ENCODE results near the gene GNAI1.
A peak's percentile ranks its signal among the peaks of the same experiment; 100 is the strongest.

Gene GNAI1

DNA sequence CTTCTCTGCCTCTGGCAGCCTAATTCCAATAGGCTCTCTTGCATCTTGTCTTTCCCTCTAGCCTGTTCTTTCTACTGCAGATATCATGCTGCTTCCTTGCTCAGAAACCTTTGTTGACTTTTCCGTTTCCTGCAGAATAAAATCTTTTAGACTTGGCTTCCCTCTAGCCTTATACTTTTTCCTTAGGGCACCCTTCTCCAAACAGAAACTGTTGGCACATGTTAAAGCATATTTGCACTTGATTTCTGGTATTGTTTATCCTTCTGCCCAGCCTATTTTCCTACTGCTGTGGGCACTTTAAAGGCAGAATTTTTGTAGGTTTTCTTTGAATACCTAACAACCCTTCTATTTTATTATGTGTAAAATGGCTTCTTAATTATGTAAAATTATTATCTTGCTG lies 4.6 kb downstream of the GNAI1 start:
- peak; percentile 51 for FAIRE-seq
- no peak for TF ChIP-seq CTCF (IDR thresholded peaks at IDR 0.05; ENCODE audit: insufficient read depth, missing control alignments)
- DNase-seq (ENCODE audit: insufficient read length, low spot score), result no peak

- no peak for FAIRE-seq
- DNase-seq (ENCODE audit: insufficient read length, low spot score), result no peak
Measured at GRCh38 chr7:80140388-80140787, 5.8 kb downstream of the GNAI1 start.

DNA sequence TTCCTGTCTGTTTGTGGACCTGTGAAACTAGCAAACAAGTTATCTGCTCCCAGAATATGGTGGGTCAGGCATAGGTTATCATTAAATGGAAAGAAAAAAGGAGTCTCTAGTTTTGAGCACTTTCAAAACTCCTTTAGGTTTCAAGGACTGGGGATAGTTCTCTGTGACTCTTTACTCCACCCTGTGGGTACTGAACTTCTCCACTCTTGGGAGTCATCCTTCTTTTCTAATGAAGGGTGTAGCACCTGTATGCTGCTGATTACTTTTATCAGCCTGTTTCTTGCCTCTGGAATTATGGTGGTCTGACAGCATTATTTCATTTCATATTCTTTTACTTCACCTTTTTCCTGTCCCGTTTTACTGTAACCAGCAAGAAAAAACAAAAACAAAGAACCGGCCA lies 6.7 kb downstream of the GNAI1 start:
- FAIRE-seq, result no peak
- DNase-seq (ENCODE audit: insufficient read length, low spot score), result no peak
- no peak for TF ChIP-seq CTCF (IDR thresholded peaks at IDR 0.05; ENCODE audit: insufficient read depth, missing control alignments)

More at GRCh38 chr7:80140388-80140787, 5.8 kb downstream of the GNAI1 start:
- no peak for TF ChIP-seq CTCF (IDR thresholded peaks at IDR 0.05; ENCODE audit: insufficient read depth, missing control alignments)

DNA sequence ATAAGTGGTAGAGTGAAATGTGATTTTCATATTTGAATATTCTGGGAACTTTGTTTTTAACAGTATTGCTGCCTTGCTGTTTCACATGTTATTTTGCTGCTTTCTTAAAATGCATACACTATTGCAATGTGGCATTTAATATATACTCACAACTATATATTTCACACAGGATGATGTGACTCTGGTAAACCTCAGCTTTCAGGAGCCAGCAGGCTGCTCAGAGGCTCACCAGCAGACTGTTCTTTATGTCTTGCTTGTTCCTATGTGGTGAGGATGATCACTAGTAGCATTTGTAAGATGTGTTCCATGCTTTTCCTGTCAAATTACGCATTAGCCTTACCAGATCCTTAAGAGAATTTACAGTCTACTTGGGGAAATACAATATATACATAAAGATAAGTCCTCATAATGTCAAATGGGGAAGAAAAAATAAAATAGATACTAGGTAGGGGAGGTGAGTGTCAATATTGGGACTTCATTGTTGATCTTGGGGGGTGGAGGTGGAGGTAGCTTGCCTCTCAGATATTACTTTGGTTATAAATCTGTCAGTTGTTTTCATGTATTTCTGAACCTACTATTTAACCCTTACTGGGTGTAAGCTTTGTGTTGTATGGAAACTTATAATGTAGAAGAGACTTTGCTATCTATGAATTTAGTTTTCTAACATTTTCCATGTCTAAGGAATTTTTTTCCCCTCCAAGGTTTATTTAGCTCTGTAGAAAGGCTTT lies 8.4 kb downstream of the GNAI1 start:
- peak; percentile 29 for FAIRE-seq

DNA sequence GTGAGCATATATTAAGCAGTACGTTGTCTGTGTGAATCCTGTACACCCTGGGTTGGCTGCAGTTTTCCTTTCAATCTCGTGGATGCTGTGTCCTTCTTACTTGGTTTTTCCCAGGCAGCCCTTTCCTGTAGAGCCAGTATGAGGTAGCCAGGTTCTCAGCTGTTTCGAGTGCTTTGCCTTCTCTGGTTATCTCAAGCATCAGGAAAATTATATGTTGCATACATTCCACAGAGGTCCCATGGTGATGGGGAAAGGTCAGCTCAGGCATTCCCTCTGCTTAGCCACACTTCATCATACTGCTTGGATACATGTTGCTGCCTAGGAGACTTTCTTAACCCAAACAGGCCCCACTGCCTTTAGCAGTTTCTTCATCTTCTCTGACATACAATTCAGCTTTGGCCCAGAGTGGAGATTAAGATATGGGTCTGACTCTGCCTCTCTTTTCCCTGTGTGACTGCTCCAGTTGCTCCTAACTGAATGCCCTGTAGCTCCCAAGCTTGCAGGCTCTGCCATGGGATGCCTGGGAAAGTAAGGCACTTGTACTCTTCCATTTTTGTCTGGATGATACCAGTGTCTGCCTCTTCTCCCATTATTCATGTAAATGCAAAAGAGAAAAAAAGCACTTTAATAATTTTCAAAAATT lies 11.3 kb downstream of the GNAI1 start:
- no peak for DNase-seq (ENCODE audit: insufficient read length, low spot score)
- no peak for TF ChIP-seq CTCF (IDR thresholded peaks at IDR 0.05; ENCODE audit: insufficient read depth, missing control alignments)
- FAIRE-seq, result no peak

More for the DNA sequence above, 8.4 kb downstream of the GNAI1 start:
- no peak for TF ChIP-seq CTCF (IDR thresholded peaks at IDR 0.05; ENCODE audit: insufficient read depth, missing control alignments)
- no peak for DNase-seq (ENCODE audit: insufficient read length, low spot score)

GRCh38 chr7:80146545-80147182 lies 12.0 kb downstream of the GNAI1 start:
- FAIRE-seq (no peak), DNase-seq (ENCODE audit: insufficient read length, low spot score) (no peak)
- no peak for TF ChIP-seq CTCF (IDR thresholded peaks at IDR 0.05; ENCODE audit: insufficient read depth, missing control alignments)
